Jurkat, Clone E6-1 (cell line): ENCODE data around the gene TSC22D3.
A peak's percentile ranks its signal among the peaks of the same experiment; 100 is the strongest.

Source experiments
- DNase-seq: peaks from one replicate; pipeline ENCODE4 v3.0.0-alpha.2; 2011; ENCODE audit warnings: low read depth, low spot score
- H3K4me3 ChIP-seq: 2 replicates; pipeline ENCODE4 v1.5.1; 2011; ENCODE audit warnings: mild to moderate bottlenecking, low read length, control low read depth, moderate library complexity

TSC22D3 gene

GRCh38 chrX:107764845-107765608, 10.6 kb downstream of the TSC22D3 start:
- no peak for DNase-seq
- no peak overlapping the region for H3K4me3 ChIP-seq

GRCh38 chrX:107763647-107764046, 11.9 kb downstream of the TSC22D3 start:
- no peak for DNase-seq
- no peak overlapping the region for H3K4me3 ChIP-seq

GRCh38 chrX:107760304-107761077, 15.1 kb downstream of the TSC22D3 start:
- no peak for DNase-seq
- no peak overlapping the region for H3K4me3 ChIP-seq

- no peak overlapping the region for H3K4me3 ChIP-seq
- no peak for DNase-seq
Observed at GRCh38 chrX:107758231-107758766, 17.3 kb downstream of the TSC22D3 start.

GRCh38 chrX:107755721-107756120, 19.9 kb downstream of the TSC22D3 start:
- no peak for DNase-seq

GRCh38 chrX:107753187-107753586, 22.4 kb downstream of the TSC22D3 start:
- no peak for DNase-seq
- H3K4me3 ChIP-seq: no peak overlapping the region

More at GRCh38 chrX:107755721-107756120, 19.9 kb downstream of the TSC22D3 start:
- no peak overlapping the region for H3K4me3 ChIP-seq

- no peak for DNase-seq
- no peak overlapping the region for H3K4me3 ChIP-seq
Observed at GRCh38 chrX:107752714-107753113, 22.9 kb downstream of the TSC22D3 start.

GRCh38 chrX:107752043-107752442, 23.5 kb downstream of the TSC22D3 start:
- no peak overlapping the region for H3K4me3 ChIP-seq
- no peak for DNase-seq

GRCh38 chrX:107750861-107751445, 24.6 kb downstream of the TSC22D3 start:
- H3K4me3 ChIP-seq: no peak overlapping the region
- no peak for DNase-seq

- H3K4me3 ChIP-seq: no peak overlapping the region
- no peak for DNase-seq
Observed at GRCh38 chrX:107750263-107750662, 25.3 kb downstream of the TSC22D3 start.

GRCh38 chrX:107748506-107748905, 27.1 kb downstream of the TSC22D3 start:
- DNase-seq: no peak
- H3K4me3 ChIP-seq: no peak overlapping the region

GRCh38 chrX:107747596-107748161, 27.9 kb downstream of the TSC22D3 start:
- no peak overlapping the region for H3K4me3 ChIP-seq
- no peak for DNase-seq

- no peak for DNase-seq
- no peak overlapping the region for H3K4me3 ChIP-seq
Observed at GRCh38 chrX:107744868-107745267, 30.7 kb downstream of the TSC22D3 start.

GRCh38 chrX:107743995-107744394, 31.6 kb downstream of the TSC22D3 start:
- H3K4me3 ChIP-seq: no peak overlapping the region
- DNase-seq: no peak

GRCh38 chrX:107742700-107743191, 32.8 kb downstream of the TSC22D3 start:
- peak overlapping the region; percentile 40 for H3K4me3 ChIP-seq
- DNase-seq: no peak

GRCh38 chrX:107741404-107741790, 34.2 kb downstream of the TSC22D3 start:
- no peak for DNase-seq
- no peak overlapping the region; the same call in 1 of the 2 replicates for H3K4me3 ChIP-seq

- no peak for DNase-seq
- no peak overlapping the region for H3K4me3 ChIP-seq
Observed at GRCh38 chrX:107739541-107739940, 36.0 kb downstream of the TSC22D3 start.

GRCh38 chrX:107738768-107739167, 36.8 kb downstream of the TSC22D3 start:
- DNase-seq: no peak
- no peak overlapping the region for H3K4me3 ChIP-seq

GRCh38 chrX:107738272-107738671, 37.3 kb downstream of the TSC22D3 start:
- no peak for DNase-seq
- H3K4me3 ChIP-seq: no peak overlapping the region
